ENCODE results near the gene RETSAT.
"Not testable (repeated sequence)": the region's sequence is repeated elsewhere in the genome, so short reads cannot be mapped to it uniquely, and the experiment has no call there.

RETSAT gene

GRCh38 chr2:85354286-85355072, at the start of gene RETSAT, which contains the start of gene ELMOD3:
TSS of gene RETSAT (minus strand) at chr2:85354528. CDS start at chr2:85354507, 21 bp downstream.
TSS of gene ELMOD3 (plus strand) at chr2:85354769. CDS start at chr2:85357199, 2,430 bp downstream.
- peak; percentile 100 for DNase-seq

GRCh38 chr2:85401844-85402243, 47.5 kb upstream of the RETSAT start:
- DNase-seq: no peak

GRCh38 chr2:85401464-85401805, 47.1 kb upstream of the RETSAT start:
- no peak for DNase-seq

GRCh38 chr2:85400541-85401463, 46.5 kb upstream of the RETSAT start:
- DNase-seq: no peak

- DNase-seq: no peak
These were observed 45.7 kb upstream of the RETSAT start for GRCh38 chr2:85400023-85400422.

GRCh38 chr2:85399183-85399455, 44.8 kb upstream of the RETSAT start:
- DNase-seq: no peak

GRCh38 chr2:85398426-85399182, 44.3 kb upstream of the RETSAT start:
- no peak for DNase-seq

- DNase-seq: no peak
These were observed 43.6 kb upstream of the RETSAT start for GRCh38 chr2:85397925-85398331.

- DNase-seq: peak; percentile 22
These were observed 42.5 kb upstream of the RETSAT start for GRCh38 chr2:85396531-85397470.

- no peak for DNase-seq
These were observed 41.7 kb upstream of the RETSAT start for GRCh38 chr2:85395912-85396475.

GRCh38 chr2:85394976-85395375, 40.6 kb upstream of the RETSAT start:
- no peak for DNase-seq

- DNase-seq: no peak
These were observed 39.9 kb upstream of the RETSAT start for GRCh38 chr2:85394261-85394681.

GRCh38 chr2:85393836-85394235, 39.5 kb upstream of the RETSAT start:
- no peak for DNase-seq

GRCh38 chr2:85390941-85391669, 36.8 kb upstream of the RETSAT start:
- DNase-seq: peak; percentile 43

- no peak for DNase-seq
These were observed 34.7 kb upstream of the RETSAT start for GRCh38 chr2:85388878-85389538.

- no peak for DNase-seq
These were observed 33.4 kb upstream of the RETSAT start for GRCh38 chr2:85387754-85388153.

GRCh38 chr2:85385746-85386145, 31.4 kb upstream of the RETSAT start:
- DNase-seq: no peak

- no peak for DNase-seq
These were observed 29.5 kb upstream of the RETSAT start for GRCh38 chr2:85383850-85384249.

GRCh38 chr2:85383151-85383550, 28.8 kb upstream of the RETSAT start:
- not testable (repeated sequence) for DNase-seq

- no peak for DNase-seq
These were observed 25.7 kb upstream of the RETSAT start for GRCh38 chr2:85380048-85380447.
